Natural killer cell treated with Interleukin-12 subunit alpha and Interleukin-12 subunit beta and Interleukin-15 and Interleukin-18, amount 100 ng/mL, for 72 hours (primary cell): ENCODE data around the gene RANBP1. TPM values are rescaled to one million over a fixed set of nuclear protein-coding genes. Genes with fewer than 3 reads are reported as not detected.
"Not testable (repeated sequence)": the region's sequence is repeated elsewhere in the genome, so short reads cannot be mapped to it uniquely, and the experiment has no call there.

Experiments used
- ATAC-seq, 2 donors: fragments of 150-1000 bp; cut with Tn5 transposase in 1 of 2; sonication (Bioruptor Pico), chemical (Tn5 transposase) in 1 of 2; 2 replicates each; pipeline ENCODE4 v1.10.0; 2021
- DNase-seq: peaks from one replicate; pipeline ENCODE4 v3.0.0; 2022; ENCODE audit warnings: low spot score
- H3K27ac Mint-ChIP-seq, 2 donors: 1 replicate in 1 of 2; 2 replicates in 1 of 2; pipeline ENCODE4 v1.8.0; 2022; ENCODE audit warnings: mixed read lengths in 2 of 2, mild to moderate bottlenecking in 1 of 2, moderate library complexity in 1 of 2
- H3K27me3 Mint-ChIP-seq, 2 donors: 1 replicate in 1 of 2; 2 replicates in 1 of 2; pipeline ENCODE4 v1.8.0; 2022; ENCODE audit warnings: mixed read lengths in 2 of 2
- H3K36me3 Mint-ChIP-seq: one replicate; pipeline ENCODE4 v1.8.0; 2022; ENCODE audit warnings: mixed read lengths
- H3K4me1 Mint-ChIP-seq, 2 donors: 1 replicate in 1 of 2; 2 replicates in 1 of 2; pipeline ENCODE4 v1.8.0; 2022; ENCODE audit warnings: low read depth in 2 of 2, mixed read lengths in 2 of 2, mild to moderate bottlenecking in 1 of 2
- H3K4me3 Mint-ChIP-seq: one replicate; pipeline ENCODE4 v1.8.0; 2022; ENCODE audit warnings: mixed read lengths
- H3K9me3 Mint-ChIP-seq: 2 replicates; pipeline ENCODE4 v1.8.0; 2022; ENCODE audit warnings: mixed read lengths
- total RNA-seq, 2 donors: library from RNA; stranded (reverse); gene quantifications; one replicate each; pipeline ENCODE4 v1.2.3, GENCODE V29; 2022

RANBP1 gene
- total RNA-seq = 100 to 1,000 TPM; 236 to 499 TPM

GRCh38 chr22:20115691-20116375 lies at the start of gene RANBP1:
TSS of gene RANBP1 (plus strand) at chr22:20116104. CDS start at chr22:20116185, 81 bp downstream.
- Mint-ChIP-seq H3K27me3 (no peaks in the 10 kb centered on the region), H3K27ac (peak within 1 kb of the TSS; percentile 69 to 77), H3K4me1 (peaks cover 22 to 23% of the 10 kb centered on the region in 2 donors), H3K4me3 (peak within 1 kb of the TSS; percentile 88), H3K9me3 (no peaks in the 10 kb centered on the region), H3K36me3 (peaks cover 6% of the 10 kb centered on the region)
- DNase-seq (no peak), ATAC-seq (no peak)

- peaks cover 0 to 7% of the 10 kb centered on the region in 2 donors for H3K4me1 Mint-ChIP-seq
- no peaks in the 10 kb centered on the region for H3K36me3 Mint-ChIP-seq
Measured at GRCh38 chr22:20066617-20067383, 49.1 kb upstream of the RANBP1 start.

GRCh38 chr22:20067384-20067682 lies 48.6 kb upstream of the RANBP1 start:
- not testable (repeated sequence) for ATAC-seq, H3K4me3 Mint-ChIP-seq, H3K27me3 Mint-ChIP-seq, H3K4me1 Mint-ChIP-seq, H3K27ac Mint-ChIP-seq, H3K36me3 Mint-ChIP-seq, H3K9me3 Mint-ChIP-seq
- peak; percentile 53 for DNase-seq

More at GRCh38 chr22:20066617-20067383, 49.1 kb upstream of the RANBP1 start:
- Mint-ChIP-seq H3K27ac (no peak overlapping the region), H3K4me3 (no peak overlapping the region), H3K9me3 (no peaks in the 10 kb centered on the region), H3K27me3 (no peaks in the 10 kb centered on the region)
- no peak for ATAC-seq
- peak; percentile 44 for DNase-seq

GRCh38 chr22:20068640-20069039 lies 47.3 kb upstream of the RANBP1 start:
- H3K4me3 Mint-ChIP-seq = no peak overlapping the region
- no peaks in the 10 kb centered on the region for H3K36me3 Mint-ChIP-seq
- H3K4me1 Mint-ChIP-seq = peaks cover 0 to 3% of the 10 kb centered on the region in 2 donors
- H3K27ac Mint-ChIP-seq = no peak overlapping the region
- DNase-seq (peak; percentile 38), ATAC-seq (no peak)
- H3K27me3 Mint-ChIP-seq = no peaks in the 10 kb centered on the region
- H3K9me3 Mint-ChIP-seq = no peaks in the 10 kb centered on the region

- H3K36me3 Mint-ChIP-seq = no peaks in the 10 kb centered on the region
- ATAC-seq (peak in 1 of 2 donors; percentile 28), DNase-seq (peak; percentile 50)
- no peak overlapping the region for H3K27ac Mint-ChIP-seq
- H3K4me3 Mint-ChIP-seq = no peak overlapping the region
- H3K27me3 Mint-ChIP-seq = no peaks in the 10 kb centered on the region
- H3K4me1 Mint-ChIP-seq = no peaks in the 10 kb centered on the region
- no peaks in the 10 kb centered on the region for H3K9me3 Mint-ChIP-seq
Measured at GRCh38 chr22:20069331-20070042, 46.4 kb upstream of the RANBP1 start.

- no peak overlapping the region for H3K4me3 Mint-ChIP-seq
- no peaks in the 10 kb centered on the region for H3K4me1 Mint-ChIP-seq
- ATAC-seq (no peak), DNase-seq (no peak)
- H3K9me3 Mint-ChIP-seq = no peaks in the 10 kb centered on the region
- H3K27ac Mint-ChIP-seq = no peak overlapping the region
- H3K27me3 Mint-ChIP-seq = no peaks in the 10 kb centered on the region
- no peaks in the 10 kb centered on the region for H3K36me3 Mint-ChIP-seq
Measured at GRCh38 chr22:20071524-20071972, 44.4 kb upstream of the RANBP1 start.

- H3K36me3 Mint-ChIP-seq = peaks cover 4% of the 10 kb centered on the region
- H3K9me3 Mint-ChIP-seq = no peaks in the 10 kb centered on the region
- no peak overlapping the region for H3K4me3 Mint-ChIP-seq
- H3K4me1 Mint-ChIP-seq = peaks cover 9 to 11% of the 10 kb centered on the region in 2 donors
- DNase-seq = peak; percentile 39
- peak overlapping the region in 1 of 2 donors; percentile 70 for H3K27ac Mint-ChIP-seq
- no peak for ATAC-seq
- no peaks in the 10 kb centered on the region for H3K27me3 Mint-ChIP-seq
Measured at GRCh38 chr22:20076627-20077172, 39.2 kb upstream of the RANBP1 start.

- H3K36me3 Mint-ChIP-seq = peaks cover 6% of the 10 kb centered on the region
- peaks cover 32 to 36% of the 10 kb centered on the region in 2 donors for H3K4me1 Mint-ChIP-seq
- peak within 1 kb of the TSS; percentile 55 to 70 for H3K27ac Mint-ChIP-seq
- H3K4me3 Mint-ChIP-seq = peak within 1 kb of the TSS; percentile 87
- peak; percentile 97 to 98 for ATAC-seq
- H3K9me3 Mint-ChIP-seq = no peaks in the 10 kb centered on the region
- peak; percentile 83 for DNase-seq
- H3K27me3 Mint-ChIP-seq = no peaks in the 10 kb centered on the region
Measured at GRCh38 chr22:20079745-20080444, 36.0 kb upstream of the RANBP1 start, which contains the start of gene DGCR8. TSS of gene DGCR8 (plus strand) at chr22:20080241. CDS start at chr22:20085964, 5,723 bp downstream.

- ATAC-seq (peak; percentile 85 to 86), DNase-seq (peak; percentile 83)
- peaks cover 34 to 36% of the 10 kb centered on the region in 2 donors for H3K4me1 Mint-ChIP-seq
- H3K27ac Mint-ChIP-seq = peak overlapping the region; percentile 55 to 70
- no peaks in the 10 kb centered on the region for H3K27me3 Mint-ChIP-seq
- H3K36me3 Mint-ChIP-seq = peaks cover 6% of the 10 kb centered on the region
- H3K9me3 Mint-ChIP-seq = no peaks in the 10 kb centered on the region
- peak overlapping the region; percentile 87 for H3K4me3 Mint-ChIP-seq
Measured at GRCh38 chr22:20080445-20080775, 35.5 kb upstream of the RANBP1 start.

GRCh38 chr22:20080776-20081654 lies 34.9 kb upstream of the RANBP1 start:
- H3K36me3 Mint-ChIP-seq = peaks cover 6% of the 10 kb centered on the region
- no peaks in the 10 kb centered on the region for H3K27me3 Mint-ChIP-seq
- peak; percentile 58 for DNase-seq
- no peaks in the 10 kb centered on the region for H3K9me3 Mint-ChIP-seq
- peaks cover 36 to 37% of the 10 kb centered on the region in 2 donors for H3K4me1 Mint-ChIP-seq
- ATAC-seq = no peak
- peak overlapping the region; percentile 55 to 70 for H3K27ac Mint-ChIP-seq
- peak overlapping the region; percentile 87 for H3K4me3 Mint-ChIP-seq

- Mint-ChIP-seq H3K27me3 (no peaks in the 10 kb centered on the region), H3K9me3 (no peaks in the 10 kb centered on the region), H3K4me3 (peak overlapping the region; percentile 87), H3K36me3 (peaks cover 12% of the 10 kb centered on the region), H3K27ac (peak overlapping the region; percentile 22 to 42), H3K4me1 (peaks cover 48 to 56% of the 10 kb centered on the region in 2 donors)
- peak; percentile 26 for DNase-seq
- ATAC-seq = no peak
Measured at GRCh38 chr22:20083157-20083890, 32.6 kb upstream of the RANBP1 start.
